Activated T-helper 1 cell treated with anti-CD3 and anti-CD28 coated beads, Interleukin-2, amount 50 U/mL, for 16 hours (primary cell): ENCODE data around the gene EZH2.

Source experiments
- DNase-seq, 2 donors: peaks; one replicate each; pipeline ENCODE4 v3.0.0-alpha.2; 2020; ENCODE audit warnings: low read depth in 1 of 2, low spot score in 1 of 2

The EZH2 gene

DNA sequence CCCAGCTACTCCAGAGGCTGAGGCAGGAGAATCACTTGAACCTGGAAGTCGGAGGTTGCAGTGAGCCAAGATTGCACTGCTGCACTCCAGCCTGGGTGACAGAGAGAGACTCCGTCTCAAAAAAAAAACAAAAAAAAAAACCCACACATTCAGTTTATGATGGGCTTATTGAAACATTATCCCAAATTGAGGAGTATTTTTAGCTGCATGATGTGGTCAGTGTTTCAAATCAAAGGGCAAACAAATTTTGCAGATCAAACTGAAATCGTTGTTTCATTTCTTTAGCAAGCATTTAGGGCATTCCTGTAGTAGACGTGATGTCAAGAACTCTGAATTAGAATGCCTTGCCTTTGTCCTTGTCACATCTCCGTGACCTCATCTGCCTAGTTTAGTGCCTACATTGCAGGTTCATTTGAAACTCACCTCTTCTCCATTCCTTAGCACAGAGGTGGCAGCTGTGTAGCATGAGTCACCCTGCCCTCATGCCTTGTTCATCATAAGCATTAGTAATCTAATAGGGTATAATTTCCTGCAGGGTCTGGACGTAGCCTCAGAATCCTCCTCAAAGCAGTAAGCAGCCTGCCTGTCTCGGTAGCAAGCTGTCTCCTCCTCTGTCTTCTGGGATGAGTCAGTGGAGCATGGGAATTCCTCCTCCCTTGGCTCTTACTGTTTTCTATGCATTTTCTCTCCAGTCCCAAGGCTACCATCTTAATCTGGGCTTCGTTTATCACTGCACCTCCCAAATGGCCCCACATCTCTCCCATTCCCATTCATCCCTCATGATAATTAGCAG lies 111.6 kb downstream of the EZH2 start:
- no peak for DNase-seq

DNA sequence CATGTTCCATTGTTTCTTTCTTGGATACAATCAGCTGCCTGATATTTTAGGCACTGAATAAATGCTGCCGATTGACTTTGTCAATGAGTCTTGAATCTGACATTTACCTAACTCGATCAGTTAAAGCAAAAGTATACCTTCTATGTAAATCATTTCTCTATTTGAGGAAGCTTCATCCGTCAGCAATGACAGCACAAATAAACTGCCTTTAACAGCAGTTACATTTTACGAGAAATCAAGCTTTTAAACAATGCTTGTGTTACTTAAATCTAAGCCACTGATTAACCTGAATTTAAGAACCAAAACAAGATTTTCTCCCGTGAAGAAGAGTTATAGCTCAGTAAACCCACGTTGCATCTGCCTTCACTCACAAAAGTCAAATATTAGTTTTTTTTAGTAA lies 114.1 kb downstream of the EZH2 start:
- no peak for DNase-seq

DNA sequence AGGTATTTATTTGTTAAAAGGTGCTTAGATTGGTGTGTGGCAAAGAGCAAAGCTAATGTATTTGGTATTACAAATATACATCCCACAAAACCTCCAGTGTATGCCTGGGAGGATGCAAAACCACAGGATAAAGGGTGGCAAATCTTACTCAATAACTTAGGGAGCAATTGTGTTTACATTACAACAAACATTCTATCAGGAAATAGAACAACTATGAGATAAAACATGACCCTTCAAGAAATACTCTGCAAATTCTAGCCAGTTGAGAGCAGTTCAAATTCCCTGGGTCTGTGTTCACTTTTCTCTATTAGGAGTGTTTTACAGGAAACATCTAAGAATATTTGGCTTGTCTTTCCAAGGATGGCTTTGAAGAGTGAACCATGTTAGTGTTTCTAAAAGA lies 120.5 kb downstream of the EZH2 start:
- no peak for DNase-seq

- DNase-seq: no peak
These were observed 122.4 kb downstream of the EZH2 start for GRCh38 chr7:148761499-148762278.
